GDM1 (cell line): ENCODE results near the gene TTLL12.

Source experiments
- DNase-seq: peaks from one replicate; lab custom pipeline; 2025; lab: John Stamatoyannopoulos, UW

The TTLL12 gene

GRCh38 chr22:43172191-43172590, 14.7 kb downstream of the TTLL12 start:
- no peak for DNase-seq

- DNase-seq, result no peak
Measured at GRCh38 chr22:43171607-43172006, 15.3 kb downstream of the TTLL12 start.

GRCh38 chr22:43171019-43171491, 15.9 kb downstream of the TTLL12 start:
- DNase-seq, result no peak

- no peak for DNase-seq
Measured at GRCh38 chr22:43170131-43170480, 16.8 kb downstream of the TTLL12 start.

GRCh38 chr22:43169310-43170130, 17.4 kb downstream of the TTLL12 start:
- no peak for DNase-seq

GRCh38 chr22:43168471-43169309, 18.2 kb downstream of the TTLL12 start:
- DNase-seq, result no peak

- no peak for DNase-seq
Measured at GRCh38 chr22:43167001-43167589, 19.8 kb downstream of the TTLL12 start.

GRCh38 chr22:43166132-43166930, 20.6 kb downstream of the TTLL12 start:
- DNase-seq, result no peak

GRCh38 chr22:43164636-43165035, 22.3 kb downstream of the TTLL12 start:
- DNase-seq, result no peak

- DNase-seq, result no peak
Measured at GRCh38 chr22:43163241-43163795, 23.6 kb downstream of the TTLL12 start.

- no peak for DNase-seq
Measured at GRCh38 chr22:43162412-43163150, 24.4 kb downstream of the TTLL12 start.

- DNase-seq, result no peak
Measured at GRCh38 chr22:43160497-43161126, 26.3 kb downstream of the TTLL12 start.

- DNase-seq, result no peak
Measured at GRCh38 chr22:43159484-43160178, 27.3 kb downstream of the TTLL12 start.

- no peak for DNase-seq
Measured at GRCh38 chr22:43158778-43159483, 28.0 kb downstream of the TTLL12 start.

- no peak for DNase-seq
Measured at GRCh38 chr22:43157874-43158546, 28.9 kb downstream of the TTLL12 start.

- no peak for DNase-seq
Measured at GRCh38 chr22:43156413-43156812, 30.5 kb downstream of the TTLL12 start.

GRCh38 chr22:43155789-43156188, 31.1 kb downstream of the TTLL12 start:
- no peak for DNase-seq

- DNase-seq, result no peak
Measured at GRCh38 chr22:43154887-43155536, 31.9 kb downstream of the TTLL12 start.
